OCI-M2 (cell line): ENCODE data around the gene HDAC7.

Experiments used
- DNase-seq: peaks from one replicate; lab custom pipeline; 2025; ENCODE audit not compliant: unreplicated experiment; lab: John Stamatoyannopoulos, UW

Gene HDAC7

GRCh38 chr12:47833591-47834012 is 13.9 kb upstream of the HDAC7 start:
- peak; percentile 46 for DNase-seq

DNA sequence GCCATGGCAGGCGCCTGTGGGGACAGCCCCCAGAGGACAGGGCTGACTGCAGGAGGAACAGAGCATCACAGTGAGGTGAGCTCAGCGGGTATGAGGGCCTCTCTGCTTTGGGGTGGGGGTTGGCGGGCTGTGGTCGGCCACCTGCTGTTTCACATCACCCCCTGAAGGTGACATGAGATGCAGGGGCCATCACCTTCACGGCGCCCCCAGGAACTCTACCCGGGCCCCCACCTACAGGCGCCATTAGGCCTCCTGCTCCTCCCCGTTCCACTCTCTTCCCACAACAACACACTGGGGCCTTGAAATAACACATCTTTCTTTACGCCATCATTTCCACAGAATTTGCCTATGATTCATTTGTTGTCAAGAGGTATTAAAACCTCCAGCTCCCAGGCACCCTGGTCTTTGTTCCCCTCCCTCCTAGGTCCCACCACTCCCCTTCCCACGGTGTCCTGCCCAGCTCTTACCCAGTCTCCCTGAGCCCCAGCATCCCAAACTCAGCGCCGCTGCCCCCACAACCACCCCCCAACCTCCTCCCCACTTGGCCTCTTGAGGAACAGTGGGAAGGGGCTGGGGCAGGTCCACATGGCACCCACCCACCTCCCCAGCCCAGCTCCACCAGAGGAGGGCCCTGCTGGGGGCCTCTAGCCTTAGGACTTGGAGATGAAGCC is 12.7 kb upstream of the HDAC7 start:
- no peak for DNase-seq

GRCh38 chr12:47829584-47829983 is 9.9 kb upstream of the HDAC7 start:
- no peak for DNase-seq

GRCh38 chr12:47828976-47829482 is 9.3 kb upstream of the HDAC7 start:
- peak; percentile 54 for DNase-seq

DNA sequence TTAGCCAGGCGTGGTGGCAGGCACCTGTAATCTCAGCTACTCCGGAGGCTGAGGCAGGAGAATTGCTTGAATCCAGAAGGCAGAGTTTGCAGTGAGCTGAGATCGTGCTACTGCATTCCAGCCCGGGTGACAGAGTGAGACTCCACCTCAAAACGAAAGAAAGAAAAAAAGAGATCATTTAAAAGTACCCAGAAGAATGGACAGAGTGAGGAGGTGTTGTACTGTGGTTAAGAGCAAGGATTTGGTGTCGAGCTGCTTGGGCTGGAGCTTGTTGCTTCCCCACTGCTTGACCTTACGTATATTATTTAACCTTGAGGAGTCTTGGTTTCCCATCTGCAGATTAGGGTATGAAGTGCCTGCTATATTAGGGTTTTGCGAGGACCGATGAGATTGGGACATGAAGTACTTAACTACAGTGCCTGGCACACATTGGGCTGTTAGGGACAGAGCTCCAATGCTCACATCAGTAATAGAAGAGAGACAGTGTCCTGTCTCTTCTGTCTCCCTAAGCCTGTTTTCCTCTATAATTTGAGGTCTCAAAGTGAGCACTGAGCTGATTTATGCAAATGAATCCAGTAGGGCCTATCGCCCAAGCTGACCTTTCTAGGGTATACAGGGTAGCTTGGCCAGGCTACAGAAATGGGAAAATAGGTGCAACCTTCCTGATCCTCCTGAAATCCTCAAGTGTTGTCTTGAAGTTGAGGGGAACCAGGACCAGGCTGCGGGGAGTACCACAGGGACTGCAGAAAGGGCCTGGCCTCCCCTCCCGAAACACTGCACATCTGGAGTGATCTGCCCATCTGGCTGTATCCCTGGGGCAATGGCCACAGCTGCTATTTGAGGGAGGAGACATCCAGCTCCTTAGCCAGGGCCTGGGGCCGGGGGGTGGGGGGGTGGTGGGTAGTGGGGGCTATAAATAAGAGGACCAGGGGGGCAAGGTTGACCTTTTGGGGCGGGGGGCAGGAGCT is 8.6 kb upstream of the HDAC7 start:
- DNase-seq: no peak

- DNase-seq: no peak
These were observed 5.5 kb upstream of the HDAC7 start for GRCh38 chr12:47825173-47825639.

DNA sequence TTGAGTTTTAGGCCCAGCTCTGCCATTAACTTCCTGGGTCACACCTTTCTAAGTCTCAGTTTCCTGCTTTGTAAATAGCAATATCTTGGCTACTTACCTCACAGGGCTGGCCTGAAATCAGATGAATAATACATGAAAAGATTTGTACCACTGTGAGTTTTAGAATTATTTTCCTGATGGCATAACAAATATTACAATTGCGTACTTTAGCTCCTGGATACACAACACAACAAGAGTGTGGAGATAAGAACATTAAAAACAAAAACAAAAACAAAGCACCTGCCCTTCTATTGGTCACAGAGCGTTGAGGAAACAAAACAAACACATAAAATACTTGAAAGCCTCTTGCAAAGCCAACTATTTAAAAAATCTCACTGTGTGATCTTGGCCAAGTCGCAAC is 4.9 kb upstream of the HDAC7 start:
- DNase-seq: no peak

GRCh38 chr12:47824198-47824597 is 4.5 kb upstream of the HDAC7 start:
- no peak for DNase-seq

- DNase-seq: no peak
These were observed 3.9 kb upstream of the HDAC7 start for GRCh38 chr12:47823422-47824086.

DNA sequence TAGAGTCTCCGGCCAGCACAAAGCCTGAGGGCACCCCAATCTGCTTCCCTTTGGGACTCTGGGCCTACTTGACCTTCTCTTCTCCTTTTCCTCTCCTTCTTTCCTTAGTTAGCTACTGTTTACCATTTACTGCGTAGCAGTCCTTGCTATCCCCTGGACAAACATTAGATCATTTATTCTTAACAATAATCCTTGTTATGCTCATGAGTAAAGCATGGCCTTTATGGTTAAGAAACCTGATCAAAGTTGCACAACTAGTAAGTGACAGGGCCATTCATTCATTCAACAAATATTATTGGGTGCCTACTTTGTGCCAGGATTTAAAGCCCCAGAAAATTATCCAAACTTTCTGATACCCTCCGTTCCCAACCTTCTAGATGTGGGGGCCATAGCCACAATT is 3.2 kb upstream of the HDAC7 start:
- no peak for DNase-seq

DNA sequence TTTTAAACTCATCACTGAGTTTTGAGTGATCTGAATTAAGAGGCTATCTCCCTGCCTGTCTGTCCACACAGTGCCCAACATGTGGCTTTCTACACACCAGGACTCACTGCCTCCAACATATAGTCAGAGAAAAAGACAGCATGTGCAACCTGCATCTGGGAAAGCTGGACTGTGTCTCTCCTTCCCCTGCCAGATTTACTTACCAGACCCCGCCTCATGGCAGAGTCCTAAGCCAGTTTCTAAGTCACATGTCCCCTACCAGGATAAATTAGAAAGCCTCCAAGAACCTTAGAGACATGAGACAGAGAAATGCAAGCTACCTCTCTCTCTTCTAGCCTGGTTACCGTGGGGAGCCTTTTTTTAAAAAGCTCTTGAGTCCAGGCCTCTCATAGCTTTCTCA is 2.7 kb upstream of the HDAC7 start:
- DNase-seq: no peak

DNA sequence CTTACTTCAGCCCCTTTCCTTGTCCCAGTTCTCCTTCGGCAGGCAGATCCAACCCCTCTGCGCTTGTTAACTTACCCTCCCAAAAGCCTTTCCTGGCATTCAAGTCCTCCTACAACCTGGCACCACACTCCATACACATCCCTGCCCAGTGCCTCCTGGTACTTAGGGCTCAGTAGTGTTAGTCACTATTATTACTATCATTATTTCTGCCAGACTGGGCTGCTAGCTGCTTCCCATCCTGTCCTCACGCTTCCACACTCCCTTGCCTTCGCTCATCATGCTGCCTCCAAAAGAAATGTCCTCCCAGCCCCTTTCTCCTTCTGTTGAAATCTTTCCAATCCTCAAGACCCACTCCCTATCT is 1.6 kb upstream of the HDAC7 start:
- DNase-seq: no peak

GRCh38 chr12:47820631-47821345 is 1.1 kb upstream of the HDAC7 start:
- DNase-seq: no peak

GRCh38 chr12:47819138-47819895 is 386 bp downstream of the HDAC7 start:
- DNase-seq: no peak

DNA sequence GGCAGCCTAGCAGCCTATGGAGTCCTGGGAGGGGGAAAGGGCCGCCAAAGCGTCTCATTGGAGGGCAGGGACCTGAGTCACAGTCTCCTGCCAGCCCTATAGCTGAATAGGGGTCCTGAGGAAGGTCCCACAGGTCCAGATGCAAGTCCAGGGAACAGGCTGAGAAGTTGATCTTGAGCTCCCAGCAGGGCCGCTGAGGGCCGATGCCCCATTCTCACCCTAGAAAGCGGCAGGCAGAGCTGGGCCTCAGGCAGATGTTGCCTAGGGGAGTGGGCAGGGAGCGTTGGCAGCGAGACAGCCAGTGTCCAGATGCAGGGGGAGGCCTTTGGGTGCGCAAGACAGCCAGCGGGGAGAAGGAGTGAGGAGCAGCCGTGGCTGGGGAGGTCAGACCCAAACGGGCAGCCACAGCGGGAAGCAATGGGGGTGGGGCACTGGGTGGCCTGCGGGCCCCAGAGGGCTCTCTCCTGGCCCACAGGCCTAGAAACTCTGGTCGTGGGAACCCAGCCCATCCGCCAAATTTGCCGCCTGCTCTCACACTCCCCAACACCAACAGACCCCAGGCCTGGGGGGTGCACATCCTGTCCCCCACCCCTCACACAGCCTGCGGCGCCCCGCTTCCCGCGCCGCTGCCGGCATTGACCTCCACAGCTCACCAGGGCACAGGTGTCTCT is 1.1 kb downstream of the HDAC7 start:
- no peak for DNase-seq

DNA sequence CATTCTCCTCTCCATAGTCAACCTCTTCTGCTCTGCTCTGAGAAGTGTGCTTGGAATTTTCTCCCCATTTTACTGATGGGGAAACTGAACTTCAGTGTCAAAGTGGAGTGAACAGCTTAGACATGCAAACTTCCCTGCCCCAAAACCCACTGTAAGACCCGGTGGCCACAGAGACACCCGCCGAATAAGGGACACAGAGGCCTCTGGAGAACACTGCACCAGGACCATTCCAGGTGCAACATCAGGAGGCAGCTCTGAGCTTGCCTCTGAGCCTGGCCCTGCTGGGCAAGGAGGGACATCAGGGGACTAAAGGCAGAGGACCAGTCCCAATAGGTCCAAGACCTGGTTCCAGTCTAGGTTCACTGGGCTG is 1.7 kb downstream of the HDAC7 start:
- DNase-seq: no peak

DNA sequence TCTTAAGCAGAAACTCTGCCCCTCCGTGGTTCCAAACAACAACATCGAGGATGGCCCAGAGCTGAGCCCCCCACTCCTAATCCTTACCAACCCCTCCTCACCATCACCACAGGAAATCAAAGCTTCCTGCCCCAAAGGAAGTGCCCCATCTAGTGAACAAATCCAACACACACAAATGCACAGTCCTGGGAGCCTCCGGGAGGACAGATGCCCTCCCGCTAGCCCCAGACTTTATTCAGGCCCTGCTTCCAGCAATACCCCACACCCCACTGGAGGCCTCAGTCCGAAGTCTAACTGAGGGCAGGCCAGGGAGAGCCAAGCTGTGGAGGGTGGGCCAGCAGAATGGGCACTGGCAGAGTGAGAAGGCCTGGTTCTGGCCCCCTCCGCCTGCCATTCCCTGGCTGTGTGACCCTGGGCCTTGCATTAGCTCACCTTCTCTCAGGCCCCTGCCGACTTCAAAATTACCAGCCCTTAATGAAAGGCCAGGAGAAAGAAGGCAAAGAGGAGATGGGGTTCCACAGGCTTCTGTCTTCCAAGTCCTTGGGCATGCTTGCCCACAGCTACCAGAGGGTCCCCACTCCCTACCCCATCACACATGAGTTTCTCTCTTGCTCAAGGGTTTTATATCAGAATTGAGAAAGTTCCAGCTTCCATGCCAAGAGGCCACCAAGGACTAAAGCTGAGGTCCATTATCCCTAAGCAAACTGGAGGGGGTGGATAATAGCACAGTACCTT is 2.3 kb downstream of the HDAC7 start:
- DNase-seq: no peak

GRCh38 chr12:47816403-47817271 is 3.1 kb downstream of the HDAC7 start:
- DNase-seq: no peak
